H1 (cell line): ENCODE measurements around the gene SMOC2.

Experiments
- CREB1 ChIP-seq: IDR thresholded peaks from 2 replicates; pipeline ENCODE4 v1.6.1; 2012; ENCODE audit warnings: inconsistent platforms
- EZH2 ChIP-seq: fragments of 200-600 bp; sonication (generic); IDR thresholded peaks from 2 replicates; pipeline ENCODE4 v1.7.1; 2012; ENCODE audit warnings: low read depth, mild to moderate bottlenecking, moderate library complexity, low read length, inconsistent platforms; ENCODE audit not compliant: severe bottlenecking
- JUN ChIP-seq: IDR thresholded peaks from 2 replicates; pipeline ENCODE4 v1.6.1; 2011; ENCODE audit warnings: low read depth, mild to moderate bottlenecking, improper control_type of control experiment, low read length
- KDM4A ChIP-seq: IDR thresholded peaks from one replicate; pipeline ENCODE4 v1.7.1; 2012; ENCODE audit warnings: low read depth, mild to moderate bottlenecking, moderate library complexity, low read length, inconsistent platforms; ENCODE audit not compliant: severe bottlenecking
- POLR2A ChIP-seq, 2 experiments: IDR thresholded peaks; 1 replicate in 1 of 2; 2 replicates in 1 of 2; pipeline ENCODE4 v1.6.1; 2011; ENCODE audit warnings: low read depth in 2 of 2, low read length in 2 of 2, mild to moderate bottlenecking in 2 of 2; ENCODE audit errors: control extremely low read depth in 1 of 2
- POLR2AphosphoS5 ChIP-seq: IDR thresholded peaks from 2 replicates; pipeline ENCODE4 v1.6.1; 2011; ENCODE audit warnings: low read depth, low read length
- SP1 ChIP-seq: IDR thresholded peaks from 2 replicates; pipeline ENCODE4 v1.6.1; 2011; ENCODE audit warnings: low read depth, low read length
- SP2 ChIP-seq: IDR thresholded peaks from 2 replicates; pipeline ENCODE4 v1.6.1; 2012; ENCODE audit warnings: mild to moderate bottlenecking, low read length, inconsistent platforms
- TAF1 ChIP-seq: IDR thresholded peaks from 2 replicates; pipeline ENCODE4 v1.6.1; 2011; ENCODE audit warnings: mild to moderate bottlenecking, low read depth, low read length
- TF ChIP-seq, protein P1 (sequence below), 3 experiments: IDR thresholded peaks; 1 replicate in 2 of 3; 2 replicates in 1 of 3; pipeline versions ENCODE4 v1.5.1 to v1.6.1; 2011; ENCODE audit warnings: low read length in 3 of 3, mild to moderate bottlenecking in 3 of 3, inconsistent platforms in 2 of 3, low read depth in 1 of 3, moderate library complexity in 1 of 3; ENCODE audit not compliant: insufficient read depth in 1 of 3; ENCODE audit errors: control extremely low read depth in 1 of 3

DNA sequence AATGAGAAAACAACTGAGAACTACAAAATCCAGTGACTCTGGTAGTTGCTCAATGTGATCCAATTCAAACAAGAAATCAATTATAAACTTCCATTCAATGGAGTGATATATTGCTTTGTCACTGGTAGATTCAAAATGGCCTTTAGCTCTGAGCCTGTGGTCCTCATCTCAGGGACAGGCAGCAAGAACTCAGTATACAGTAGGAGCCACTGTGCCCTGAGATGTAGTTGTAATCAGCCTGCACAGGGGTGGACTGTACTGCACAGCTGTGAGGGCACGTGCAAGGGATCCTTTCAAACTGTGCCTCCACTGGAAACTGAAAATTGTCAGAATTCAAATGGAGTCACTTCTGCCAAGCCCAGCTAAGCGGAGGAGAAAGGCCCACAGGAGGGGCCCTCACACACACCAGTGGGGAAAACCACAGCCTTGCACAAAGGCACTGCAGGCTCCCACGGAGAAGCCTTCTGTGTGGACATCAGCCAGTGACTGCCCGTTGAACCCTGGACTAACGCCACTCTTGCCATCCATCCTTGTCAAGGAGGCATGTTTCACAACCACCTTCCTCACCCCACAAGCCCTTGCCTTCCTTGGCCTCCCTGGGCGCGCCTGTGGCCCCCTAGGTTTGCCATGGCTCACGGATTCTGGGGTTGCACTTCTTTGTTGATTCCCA lies 186.7 kb downstream of the SMOC2 start:
- TF ChIP-seq POLR2A (IDR thresholded peaks at IDR 0.05; ENCODE audit: control extremely low read depth in 1 of 2, low read depth in 2 of 2, low read length in 2 of 2), result no peak
- no peak for TF ChIP-seq TAF1
- TF ChIP-seq CREB1, result no peak
- TF ChIP-seq, protein P1, sequence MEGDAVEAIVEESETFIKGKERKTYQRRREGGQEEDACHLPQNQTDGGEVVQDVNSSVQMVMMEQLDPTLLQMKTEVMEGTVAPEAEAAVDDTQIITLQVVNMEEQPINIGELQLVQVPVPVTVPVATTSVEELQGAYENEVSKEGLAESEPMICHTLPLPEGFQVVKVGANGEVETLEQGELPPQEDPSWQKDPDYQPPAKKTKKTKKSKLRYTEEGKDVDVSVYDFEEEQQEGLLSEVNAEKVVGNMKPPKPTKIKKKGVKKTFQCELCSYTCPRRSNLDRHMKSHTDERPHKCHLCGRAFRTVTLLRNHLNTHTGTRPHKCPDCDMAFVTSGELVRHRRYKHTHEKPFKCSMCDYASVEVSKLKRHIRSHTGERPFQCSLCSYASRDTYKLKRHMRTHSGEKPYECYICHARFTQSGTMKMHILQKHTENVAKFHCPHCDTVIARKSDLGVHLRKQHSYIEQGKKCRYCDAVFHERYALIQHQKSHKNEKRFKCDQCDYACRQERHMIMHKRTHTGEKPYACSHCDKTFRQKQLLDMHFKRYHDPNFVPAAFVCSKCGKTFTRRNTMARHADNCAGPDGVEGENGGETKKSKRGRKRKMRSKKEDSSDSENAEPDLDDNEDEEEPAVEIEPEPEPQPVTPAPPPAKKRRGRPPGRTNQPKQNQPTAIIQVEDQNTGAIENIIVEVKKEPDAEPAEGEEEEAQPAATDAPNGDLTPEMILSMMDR (IDR thresholded peaks at IDR 0.05; ENCODE audit: control extremely low read depth in 1 of 3, insufficient read depth in 1 of 3, low read depth in 1 of 3, low read length in 3 of 3), result no peak
- TF ChIP-seq KDM4A, result no peak
- no peak for TF ChIP-seq SP1
- no peak for TF ChIP-seq POLR2AphosphoS5
- no peak for TF ChIP-seq EZH2
- no peak for TF ChIP-seq JUN
- TF ChIP-seq SP2, result no peak
